ENCODE results near the gene PPP1R14B.
A peak's percentile ranks its signal among the peaks of the same experiment; 100 is the strongest.

The PPP1R14B gene

DNA sequence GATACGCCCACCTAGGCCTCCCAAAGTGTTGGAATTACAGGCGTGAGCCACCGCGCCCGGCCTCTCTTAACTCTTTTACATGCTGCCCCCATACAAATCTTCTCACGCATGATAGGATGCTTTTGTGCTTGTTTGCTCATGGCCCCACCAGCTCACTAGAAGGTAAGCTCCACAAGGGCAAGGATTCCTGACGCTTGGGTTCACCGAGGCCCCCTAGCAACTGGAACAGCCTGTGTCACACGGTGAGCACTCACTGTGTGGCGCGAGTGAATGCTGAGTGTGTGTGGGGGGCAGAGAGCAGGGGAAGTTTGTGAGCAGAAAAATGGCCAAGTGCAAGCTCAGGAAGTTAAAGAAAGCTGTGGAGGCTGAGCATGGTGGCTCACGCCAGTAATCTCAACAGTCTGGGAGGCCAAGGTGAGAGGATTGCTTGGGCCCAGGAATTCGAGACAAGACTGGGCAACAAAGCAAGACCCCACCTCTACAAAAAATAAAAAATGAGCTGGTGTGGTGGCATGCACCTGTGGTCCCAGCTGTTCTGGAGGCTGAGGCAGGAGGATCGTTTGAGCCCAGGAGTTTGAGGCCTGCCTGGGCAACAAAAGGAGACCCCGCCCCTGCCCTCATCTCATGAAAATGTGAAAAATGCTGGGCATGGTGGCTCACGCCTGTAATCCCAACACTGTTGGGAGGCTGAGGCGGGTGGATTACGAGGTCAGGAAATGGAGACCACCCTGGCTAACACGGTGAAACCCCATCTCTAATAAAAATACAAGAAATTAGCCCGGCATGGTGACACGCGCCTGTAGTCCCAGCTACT lies 35.4 kb upstream of the PPP1R14B start:
- no peak for DNase-seq

- DNase-seq: no peak
Observed at GRCh38 chr11:64278576-64279190, 31.9 kb upstream of the PPP1R14B start.

DNA sequence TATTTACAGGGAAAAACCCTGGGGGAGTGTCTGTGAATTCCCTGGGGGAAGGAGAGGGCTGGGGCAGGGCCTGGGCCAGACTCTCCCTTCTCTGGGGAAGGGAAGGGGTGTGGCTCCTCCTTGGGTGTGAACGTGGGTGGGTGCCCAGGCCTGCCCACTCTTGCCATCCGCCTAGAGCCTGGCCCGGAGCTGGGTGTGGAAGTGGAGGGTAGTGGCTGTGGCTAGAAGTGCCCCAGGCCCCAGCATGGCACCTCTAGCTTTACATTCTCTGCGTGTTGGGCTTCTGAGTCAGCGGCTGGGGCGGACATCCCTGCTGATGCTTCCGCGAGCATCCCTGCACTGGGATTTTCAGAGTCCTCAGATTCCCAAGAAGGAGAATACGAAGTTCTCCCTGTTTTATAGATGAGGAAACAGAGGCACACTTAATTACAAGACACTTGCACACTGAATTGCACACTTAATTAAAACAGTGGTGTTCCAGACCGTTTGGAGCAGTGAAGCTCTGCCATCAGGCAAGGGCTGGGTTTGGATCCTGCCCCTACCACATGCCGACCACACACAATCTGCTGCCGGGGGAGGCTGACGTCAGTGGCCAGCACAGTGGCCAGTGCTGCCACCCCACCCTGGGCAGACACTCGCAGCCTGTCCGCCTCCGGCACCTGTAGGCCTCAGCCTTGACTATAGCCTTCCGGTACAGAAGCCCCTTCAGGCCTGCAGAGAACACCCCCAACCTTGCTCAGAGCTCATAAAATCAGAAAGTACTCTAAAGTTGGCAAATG lies 30.1 kb upstream of the PPP1R14B start:
- no peak for DNase-seq

DNA sequence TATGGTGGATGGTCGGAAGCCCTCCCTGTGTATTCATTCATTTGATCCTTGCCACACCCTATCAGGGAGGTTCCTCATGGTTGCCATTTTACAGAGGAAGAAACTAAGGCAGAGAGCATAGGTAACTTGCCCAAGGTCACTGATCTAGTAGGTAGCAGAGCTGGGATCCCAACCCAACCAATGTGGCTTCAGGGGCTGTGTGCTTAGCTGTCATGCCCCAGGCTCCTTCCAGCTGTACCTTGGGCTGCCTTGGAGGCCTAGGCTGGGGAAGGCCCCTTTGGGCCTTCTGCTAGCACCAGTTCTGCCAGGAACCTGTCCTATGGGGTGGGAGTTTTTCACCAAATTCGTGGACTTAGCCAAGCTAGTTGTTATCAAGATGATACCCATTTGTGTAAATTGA lies 29.1 kb upstream of the PPP1R14B start:
- DNase-seq: no peak

GRCh38 chr11:64275031-64275800 lies 28.5 kb upstream of the PPP1R14B start:
- no peak for DNase-seq

- peak; percentile 97 for DNase-seq
Observed at GRCh38 chr11:64269540-64270220, 22.9 kb upstream of the PPP1R14B start.

GRCh38 chr11:64268893-64269539 lies 22.3 kb upstream of the PPP1R14B start:
- peak; percentile 29 for DNase-seq

GRCh38 chr11:64268025-64268892 lies 21.5 kb upstream of the PPP1R14B start:
- DNase-seq: no peak

GRCh38 chr11:64267207-64267945 lies 20.6 kb upstream of the PPP1R14B start:
- no peak for DNase-seq

DNA sequence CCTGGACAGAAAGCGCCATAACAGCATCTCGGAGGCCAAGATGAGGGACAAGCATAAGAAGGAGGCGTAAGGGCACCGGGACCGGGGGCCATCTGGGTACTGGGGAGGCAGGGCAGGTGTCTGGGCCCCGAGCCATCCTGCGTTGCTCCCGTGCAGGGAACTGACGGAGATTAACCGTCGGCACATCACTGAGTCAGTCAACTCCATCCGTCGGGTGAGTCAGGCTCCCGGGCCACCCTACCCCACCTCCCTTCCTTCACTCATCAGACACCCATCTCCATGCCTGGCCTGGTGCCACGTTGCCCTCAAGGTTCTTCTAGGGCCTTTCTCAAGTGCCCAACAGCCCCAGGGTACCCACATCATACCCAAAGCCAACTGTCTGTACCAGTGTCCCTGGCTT lies 19.6 kb upstream of the PPP1R14B start:
- no peak for DNase-seq

- DNase-seq: no peak
Observed at GRCh38 chr11:64265176-64266160, 18.7 kb upstream of the PPP1R14B start.

GRCh38 chr11:64264371-64264852 lies 17.7 kb upstream of the PPP1R14B start:
- no peak for DNase-seq

DNA sequence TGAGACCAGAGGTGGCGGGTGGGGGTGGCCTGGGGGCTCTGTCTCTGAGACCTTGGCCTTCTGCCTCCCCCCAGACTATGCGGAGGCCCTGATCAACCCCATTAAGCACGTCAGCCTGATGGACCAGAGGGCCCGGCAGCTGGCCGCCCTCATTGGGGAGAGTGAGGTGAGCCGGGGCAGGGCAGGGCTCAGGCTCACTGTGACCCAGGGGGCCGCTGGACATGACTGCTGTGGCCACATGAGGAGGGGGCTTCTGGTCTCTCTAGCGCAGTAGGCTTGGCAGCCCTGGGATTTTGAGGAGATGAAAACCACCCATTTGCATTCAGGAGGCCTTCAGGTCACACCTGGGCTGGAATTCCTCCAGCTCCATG lies 17.2 kb upstream of the PPP1R14B start:
- DNase-seq: no peak

- no peak for DNase-seq
Observed at GRCh38 chr11:64263021-64263946, 16.5 kb upstream of the PPP1R14B start.

GRCh38 chr11:64262271-64263002 lies 15.7 kb upstream of the PPP1R14B start:
- DNase-seq: no peak

DNA sequence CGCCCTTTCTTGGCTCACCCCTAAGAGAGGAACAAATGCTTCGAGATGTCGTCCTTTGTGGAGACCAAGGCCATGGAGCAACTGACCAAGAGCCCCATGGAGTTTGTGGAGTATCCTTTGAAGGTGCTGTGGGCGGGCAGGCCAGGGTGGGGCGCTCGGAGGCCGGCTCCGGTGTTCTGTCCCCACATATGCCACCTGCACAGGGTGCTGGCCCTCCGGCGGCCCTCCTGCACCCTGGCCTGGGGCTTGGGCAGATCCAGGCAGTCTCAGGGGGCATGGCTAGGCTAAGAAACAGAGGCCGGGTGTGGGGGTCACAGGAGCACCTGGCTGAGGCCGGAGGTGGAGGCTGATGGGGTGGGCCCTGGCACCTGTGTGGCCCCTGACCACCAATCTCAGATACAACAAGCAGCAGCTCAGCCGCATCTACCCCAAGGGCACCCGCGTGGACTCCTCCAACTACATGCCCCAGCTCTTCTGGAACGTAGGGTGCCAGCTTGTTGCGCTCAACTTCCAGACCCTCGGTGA lies 14.9 kb upstream of the PPP1R14B start:
- DNase-seq: no peak
